GM19452 (cell line): Measurements from ENCODE around the gene B4GALT5.
A peak's percentile ranks its signal among the peaks of the same experiment; 100 is the strongest.
"Not testable (repeated sequence)": the region's sequence is repeated elsewhere in the genome, so short reads cannot be mapped to it uniquely, and the experiment has no call there.

Experiments
- ATAC-seq: cut with Tn5 transposase; IDR thresholded peaks from one replicate; pipeline ENCODE4 v1.9.1; 2021; ENCODE audit not compliant: unreplicated experiment

B4GALT5 gene

GRCh38 chr20:49713753-49714712 is at the start of gene B4GALT5:
Gene B4GALT5, minus strand, starts transcription at chr20:49713878. Its CDS starts 188 bp downstream, at chr20:49713690.
- peak; percentile 79 for ATAC-seq

GRCh38 chr20:49762940-49763766 is 49.5 kb upstream of the B4GALT5 start:
- no peak for ATAC-seq

- not testable (repeated sequence) for ATAC-seq
These were observed 48.2 kb upstream of the B4GALT5 start for GRCh38 chr20:49761888-49762287.

GRCh38 chr20:49759266-49759950 is 45.7 kb upstream of the B4GALT5 start:
- no peak for ATAC-seq

GRCh38 chr20:49758781-49759180 is 45.1 kb upstream of the B4GALT5 start:
- no peak for ATAC-seq

- ATAC-seq = no peak
These were observed 43.9 kb upstream of the B4GALT5 start for GRCh38 chr20:49757597-49757996.

GRCh38 chr20:49756241-49756640 is 42.6 kb upstream of the B4GALT5 start:
- ATAC-seq = no peak

- ATAC-seq = no peak
These were observed 40.9 kb upstream of the B4GALT5 start for GRCh38 chr20:49754596-49754995.

- ATAC-seq = no peak
These were observed 39.5 kb upstream of the B4GALT5 start for GRCh38 chr20:49753133-49753532.

- no peak for ATAC-seq
These were observed 38.7 kb upstream of the B4GALT5 start for GRCh38 chr20:49752201-49752903.

- ATAC-seq = no peak
These were observed 37.7 kb upstream of the B4GALT5 start for GRCh38 chr20:49751397-49751736.

GRCh38 chr20:49750611-49751396 is 37.1 kb upstream of the B4GALT5 start:
- ATAC-seq = peak; percentile 80

GRCh38 chr20:49749625-49750024 is 35.9 kb upstream of the B4GALT5 start:
- ATAC-seq = no peak

GRCh38 chr20:49748525-49748838 is 34.8 kb upstream of the B4GALT5 start:
- no peak for ATAC-seq

GRCh38 chr20:49747707-49748524 is 34.2 kb upstream of the B4GALT5 start:
- no peak for ATAC-seq

- ATAC-seq = no peak
These were observed 29.3 kb upstream of the B4GALT5 start for GRCh38 chr20:49742948-49743347.

- ATAC-seq = no peak
These were observed 28.3 kb upstream of the B4GALT5 start for GRCh38 chr20:49741977-49742376.

GRCh38 chr20:49740807-49741206 is 27.1 kb upstream of the B4GALT5 start:
- ATAC-seq = no peak

- ATAC-seq = no peak
These were observed 25.4 kb upstream of the B4GALT5 start for GRCh38 chr20:49739042-49739441.
